ENCODE results near the gene COPG2. TPM values are rescaled to one million over a fixed set of nuclear protein-coding genes. Genes with fewer than 3 reads are reported as not detected.
A peak's percentile ranks its signal among the peaks of the same experiment; 100 is the strongest.
"Not testable (repeated sequence)": the region's sequence is repeated elsewhere in the genome, so short reads cannot be mapped to it uniquely, and the experiment has no call there.

Gene COPG2, protein sequence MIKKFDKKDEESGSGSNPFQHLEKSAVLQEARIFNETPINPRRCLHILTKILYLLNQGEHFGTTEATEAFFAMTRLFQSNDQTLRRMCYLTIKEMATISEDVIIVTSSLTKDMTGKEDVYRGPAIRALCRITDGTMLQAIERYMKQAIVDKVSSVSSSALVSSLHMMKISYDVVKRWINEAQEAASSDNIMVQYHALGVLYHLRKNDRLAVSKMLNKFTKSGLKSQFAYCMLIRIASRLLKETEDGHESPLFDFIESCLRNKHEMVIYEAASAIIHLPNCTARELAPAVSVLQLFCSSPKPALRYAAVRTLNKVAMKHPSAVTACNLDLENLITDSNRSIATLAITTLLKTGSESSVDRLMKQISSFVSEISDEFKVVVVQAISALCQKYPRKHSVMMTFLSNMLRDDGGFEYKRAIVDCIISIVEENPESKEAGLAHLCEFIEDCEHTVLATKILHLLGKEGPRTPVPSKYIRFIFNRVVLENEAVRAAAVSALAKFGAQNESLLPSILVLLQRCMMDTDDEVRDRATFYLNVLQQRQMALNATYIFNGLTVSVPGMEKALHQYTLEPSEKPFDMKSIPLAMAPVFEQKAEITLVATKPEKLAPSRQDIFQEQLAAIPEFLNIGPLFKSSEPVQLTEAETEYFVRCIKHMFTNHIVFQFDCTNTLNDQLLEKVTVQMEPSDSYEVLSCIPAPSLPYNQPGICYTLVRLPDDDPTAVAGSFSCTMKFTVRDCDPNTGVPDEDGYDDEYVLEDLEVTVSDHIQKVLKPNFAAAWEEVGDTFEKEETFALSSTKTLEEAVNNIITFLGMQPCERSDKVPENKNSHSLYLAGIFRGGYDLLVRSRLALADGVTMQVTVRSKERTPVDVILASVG
- polyA plus RNA-seq (ENCODE audit: insufficient read length) = 44.1 TPM

DNA sequence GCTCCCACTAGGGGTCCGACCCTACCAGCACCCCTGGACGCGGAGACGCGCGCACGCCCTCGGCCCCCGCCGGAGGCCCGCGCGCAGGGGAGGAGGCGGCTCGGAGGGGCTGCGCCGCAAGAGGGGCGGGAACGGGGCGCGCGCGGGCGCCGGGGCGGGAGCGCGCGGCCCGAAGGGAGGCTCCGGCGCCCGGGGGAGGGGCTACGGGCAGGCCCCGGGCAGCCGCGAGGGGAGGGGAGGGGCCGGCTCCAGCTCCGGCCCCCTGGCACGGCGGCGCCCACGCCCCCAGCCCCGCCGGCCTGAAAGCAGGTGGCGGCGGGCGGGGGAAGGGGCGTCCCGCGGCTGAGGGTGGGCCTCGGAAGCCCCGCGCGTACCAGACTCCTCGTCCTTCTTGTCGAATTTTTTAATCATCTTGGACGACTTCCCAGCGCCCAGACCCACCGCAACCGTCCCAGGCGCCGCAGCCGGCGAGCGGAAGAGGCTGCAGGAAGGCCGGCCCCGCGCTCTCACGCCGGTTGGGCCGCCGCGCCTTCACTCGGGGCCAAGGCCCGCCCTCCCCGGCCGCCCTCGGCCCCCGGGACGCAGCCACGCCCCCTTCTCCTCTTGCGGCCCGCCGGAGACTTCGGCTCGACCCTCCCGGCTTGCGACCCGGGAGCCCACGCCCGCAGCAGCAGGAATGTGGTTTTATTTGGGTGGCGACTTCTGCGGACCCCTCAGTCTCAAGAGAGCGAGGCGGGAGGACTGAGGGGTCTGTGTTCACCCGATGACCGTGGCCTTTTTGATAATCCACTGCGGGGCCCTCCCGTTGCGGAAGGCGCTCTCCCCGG, at the start of gene COPG2:
Gene COPG2 (minus strand): TSS at position 491 of the 827 bp plus-strand sequence. CDS start 80 bp downstream, at position 411.
- peak; percentile 60 for DNase-seq (ENCODE audit: low read depth)

DNA sequence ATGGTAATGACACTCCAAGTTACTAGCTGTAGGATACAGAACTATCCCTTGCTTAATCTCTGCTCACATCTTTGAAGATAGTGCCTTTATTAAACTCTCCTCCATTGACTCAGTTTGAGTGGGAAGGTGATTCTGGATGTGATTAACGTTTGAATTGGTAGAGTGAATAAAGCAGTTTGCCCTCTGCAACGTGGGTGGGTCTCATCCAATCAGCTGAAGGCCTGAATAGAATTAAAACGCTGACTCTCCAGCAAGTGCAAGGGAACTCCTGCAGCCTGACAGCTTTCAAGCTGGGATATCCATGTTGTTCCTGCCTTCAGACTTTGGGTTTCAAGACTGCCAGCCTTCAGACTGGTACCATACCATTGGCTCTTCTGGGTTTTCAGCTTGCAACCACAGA, 43.9 kb upstream of the COPG2 start:
- DNase-seq (ENCODE audit: low read depth) = no peak

DNA sequence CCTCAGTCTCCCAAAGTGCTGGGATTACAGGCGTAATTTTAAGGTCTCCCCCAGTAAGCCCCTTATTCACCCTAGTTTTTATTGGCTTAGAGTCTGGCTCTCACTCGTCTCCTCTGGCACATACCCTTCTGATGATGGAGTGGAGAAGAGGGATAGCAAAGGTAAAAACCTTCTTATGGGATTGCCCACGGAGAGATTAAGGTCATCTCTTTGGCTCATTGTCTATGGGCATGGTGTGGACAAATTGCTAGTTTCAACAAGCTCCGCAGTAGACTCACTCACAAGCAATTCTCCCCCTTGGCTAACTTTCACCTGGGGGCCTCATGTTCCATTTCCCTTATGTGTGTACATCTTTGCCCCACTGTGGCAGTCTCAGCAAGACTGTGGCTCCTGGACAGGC, 40.2 kb upstream of the COPG2 start:
- no peak for DNase-seq (ENCODE audit: low read depth)

DNA sequence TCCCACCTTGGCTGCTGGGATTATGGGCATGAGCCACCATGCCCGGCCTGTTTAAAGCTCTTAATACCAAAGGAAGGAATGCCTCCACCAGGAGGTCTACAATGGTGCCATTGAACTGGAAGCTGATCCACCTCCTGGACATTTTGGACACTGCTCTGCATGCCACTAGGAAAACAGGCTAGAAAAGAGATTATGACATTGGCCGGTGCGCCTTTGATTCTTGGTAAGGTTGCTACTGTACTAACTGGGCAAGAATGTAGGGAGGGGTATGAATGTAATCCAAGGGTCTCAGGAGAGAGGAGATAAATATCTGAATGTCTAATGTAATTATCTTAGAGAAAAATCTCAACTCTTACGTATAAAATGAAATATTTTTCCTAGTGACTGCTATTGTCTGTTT, 39.5 kb upstream of the COPG2 start:
- no peak for DNase-seq (ENCODE audit: low read depth)

DNA sequence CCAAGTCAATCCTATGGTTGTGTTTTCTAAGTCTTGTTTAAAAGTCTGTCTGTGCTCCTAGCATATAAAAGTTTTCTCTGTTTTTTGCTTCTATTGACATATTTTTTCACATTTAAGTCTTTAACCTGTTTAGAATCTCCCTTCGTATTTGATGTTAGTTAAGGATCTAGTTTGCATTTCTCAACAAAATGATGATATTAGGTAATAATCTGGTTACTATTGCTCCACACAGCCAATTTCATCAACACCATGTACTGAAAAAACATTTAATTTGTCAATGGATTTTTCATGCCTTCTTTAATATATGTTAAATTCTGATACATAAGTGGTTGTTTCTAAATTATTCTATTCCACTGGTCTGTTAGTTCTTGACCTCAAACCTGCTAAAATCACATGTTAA, 35.3 kb upstream of the COPG2 start:
- DNase-seq (ENCODE audit: low read depth) = no peak

DNA sequence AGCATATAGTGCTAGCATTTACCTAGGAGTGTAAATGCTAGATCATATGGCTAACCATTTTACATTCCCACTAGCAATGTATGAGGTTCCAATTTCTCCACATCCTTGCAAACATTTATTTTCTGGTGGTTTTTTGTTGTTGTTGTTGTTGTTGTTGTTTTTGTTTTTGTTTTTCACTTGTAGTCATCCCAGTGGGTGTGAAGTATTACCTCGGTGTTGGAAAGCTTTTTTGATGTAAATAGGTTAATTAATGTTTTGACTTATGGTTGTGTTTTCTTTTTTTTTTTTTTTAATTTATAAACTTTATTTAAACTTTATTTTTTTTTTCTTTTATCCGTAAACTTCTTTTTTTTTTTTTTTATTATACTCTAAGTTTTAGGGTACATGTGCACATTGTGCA, 33.1 kb upstream of the COPG2 start:
- no peak for DNase-seq (ENCODE audit: low read depth)

DNA sequence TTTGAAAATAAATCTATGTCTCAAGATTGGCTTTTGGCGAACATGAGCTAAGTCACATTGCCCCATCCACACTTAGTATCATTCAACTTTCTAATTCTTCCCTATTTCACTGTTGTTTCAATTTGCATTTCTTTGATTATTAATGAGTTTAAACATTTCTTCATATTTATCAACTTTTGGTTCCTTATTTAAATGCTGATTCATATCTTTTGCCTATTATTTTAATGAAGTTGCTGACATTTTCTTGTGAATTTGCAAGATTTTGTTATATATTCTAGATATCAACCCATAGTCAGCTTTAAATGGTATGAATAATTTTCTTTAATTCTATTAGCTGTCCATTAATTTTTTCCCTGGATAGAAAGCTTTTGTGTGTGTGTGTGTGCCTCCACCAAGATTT, 32.2 kb upstream of the COPG2 start:
- no peak for DNase-seq (ENCODE audit: low read depth)

DNA sequence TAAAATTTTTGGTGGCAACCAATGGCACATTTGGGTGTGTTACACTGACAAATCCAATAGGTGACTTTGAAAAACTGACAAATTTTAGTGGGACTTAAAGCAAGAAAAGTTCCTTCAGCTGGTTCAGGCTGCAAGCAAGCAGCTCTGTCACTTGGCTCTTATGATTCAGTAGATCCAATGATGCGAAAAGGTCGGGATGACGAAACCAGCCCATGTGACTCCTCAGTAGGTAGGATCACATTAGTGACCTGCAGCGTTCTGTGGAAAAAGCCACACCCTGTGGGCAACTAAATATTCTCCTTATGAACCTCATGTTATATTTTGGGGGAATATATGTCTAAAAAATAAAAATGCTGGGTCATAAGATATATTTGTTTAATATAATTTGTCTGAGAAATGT, 31.1 kb upstream of the COPG2 start:
- no peak for DNase-seq (ENCODE audit: low read depth)

DNA sequence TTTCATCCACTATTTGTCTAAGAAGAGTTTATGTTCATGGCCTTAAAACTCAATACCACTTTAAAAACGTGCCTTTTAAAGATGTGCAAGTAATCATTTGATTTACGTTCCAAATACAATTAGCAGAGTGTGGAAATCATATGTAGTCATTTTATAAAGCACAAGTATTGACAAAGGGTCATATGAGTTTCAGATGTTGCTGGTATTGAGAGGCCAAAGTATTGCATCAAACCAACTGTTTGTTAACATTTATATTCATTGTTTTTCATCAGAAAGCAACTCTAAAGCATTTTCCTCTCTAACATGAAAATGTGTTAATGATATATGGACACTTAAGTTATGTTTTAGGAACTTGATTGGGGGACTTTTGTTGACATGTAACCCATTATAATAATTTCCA, 29.3 kb upstream of the COPG2 start:
- no peak for DNase-seq (ENCODE audit: low read depth)

DNA sequence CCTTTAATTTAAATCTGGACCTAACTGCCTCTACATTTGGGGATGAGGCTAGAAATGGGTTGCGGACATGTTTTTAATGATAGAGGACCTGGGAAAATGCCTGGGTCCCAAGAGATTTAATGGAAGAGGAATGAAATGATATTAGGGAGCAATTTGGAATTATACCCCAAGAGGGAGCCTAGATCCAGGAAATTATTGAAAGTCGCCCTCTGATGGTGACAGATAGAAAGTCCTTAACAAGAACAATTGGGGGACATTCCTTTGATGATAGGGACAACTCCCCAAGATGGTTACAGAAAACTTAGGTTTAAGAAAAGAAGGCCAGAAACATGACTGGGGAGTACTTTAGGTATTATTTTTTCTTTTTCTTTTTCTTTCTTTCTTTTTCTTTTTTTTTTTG, 27.3 kb upstream of the COPG2 start:
- DNase-seq (ENCODE audit: low read depth) = no peak

DNA sequence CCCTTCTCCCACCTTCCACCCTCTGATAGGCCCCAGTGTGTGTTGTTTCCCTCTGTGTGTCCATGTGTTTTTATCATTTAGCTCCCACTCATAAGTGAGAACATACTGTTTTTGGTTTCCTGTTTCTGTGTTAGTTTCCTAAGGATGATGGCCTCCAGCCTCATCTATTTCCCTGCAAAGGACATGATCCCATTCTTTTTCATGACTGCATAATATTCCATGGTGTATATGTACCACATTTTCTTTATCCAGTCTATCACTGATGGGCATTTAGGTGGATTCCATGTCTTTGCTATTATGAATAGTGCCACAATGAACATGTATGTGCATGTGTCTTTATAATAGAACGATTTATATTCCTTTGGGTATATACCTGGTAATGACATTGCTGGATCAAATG, 23.8 kb upstream of the COPG2 start:
- not testable (repeated sequence) for DNase-seq (ENCODE audit: low read depth)

DNA sequence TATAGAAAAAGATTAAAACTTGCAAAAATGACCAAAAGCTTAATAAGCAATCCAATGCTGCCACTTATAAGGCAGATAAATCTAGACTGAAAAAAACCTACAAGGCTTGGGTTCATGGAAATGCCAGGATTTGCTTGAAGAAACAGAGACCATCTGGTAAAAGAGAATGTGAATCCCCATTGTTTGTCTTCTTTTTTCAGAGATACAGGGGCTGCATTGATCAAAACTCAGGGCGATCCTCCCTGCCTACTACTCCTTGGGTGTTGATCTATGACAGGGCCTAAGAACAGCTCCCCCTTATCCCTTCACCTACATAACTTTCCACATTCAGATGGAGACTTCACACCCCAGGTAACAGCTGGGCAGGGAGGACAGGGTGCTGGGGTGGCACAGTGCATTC, 21.1 kb upstream of the COPG2 start:
- no peak for DNase-seq (ENCODE audit: low read depth)

DNA sequence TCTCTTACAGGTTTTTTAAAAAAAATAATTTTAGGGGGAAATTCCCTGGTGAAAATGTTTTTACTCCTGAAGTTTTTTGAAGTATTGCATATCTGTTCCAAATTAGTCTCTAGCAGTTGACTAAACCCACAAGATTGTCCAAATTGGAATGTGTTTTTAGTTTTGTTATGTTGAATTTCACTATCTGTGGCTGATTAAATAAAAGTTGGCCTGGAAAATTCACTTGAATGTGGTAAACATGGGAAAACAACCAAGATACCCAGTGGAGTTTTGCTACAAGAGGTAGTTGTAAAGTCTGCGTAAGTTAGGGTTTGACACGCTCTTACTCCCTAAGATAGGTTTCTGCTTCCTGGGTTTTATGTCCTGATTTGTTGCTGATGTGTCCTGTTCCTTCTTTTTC, 14.5 kb upstream of the COPG2 start:
- no peak for DNase-seq (ENCODE audit: low read depth)

DNA sequence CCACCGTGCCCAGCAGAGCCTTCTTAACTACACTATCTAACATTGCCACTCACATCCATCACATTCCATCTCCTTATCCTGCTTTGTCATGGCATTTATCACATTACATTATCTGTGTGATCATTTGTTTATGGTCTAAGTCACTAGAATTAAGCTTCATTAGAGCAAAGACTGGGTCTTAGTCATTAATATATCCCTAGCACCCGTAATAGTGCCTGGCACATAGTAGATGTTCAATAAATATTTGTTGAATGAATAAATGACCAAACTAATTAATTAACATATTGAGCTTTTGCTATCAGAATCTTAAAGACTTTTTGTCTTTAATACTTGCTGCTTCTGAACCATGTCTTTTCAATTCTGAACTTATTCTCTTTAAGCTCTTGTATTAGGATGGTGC, 5.9 kb upstream of the COPG2 start:
- no peak for DNase-seq (ENCODE audit: low read depth)

DNA sequence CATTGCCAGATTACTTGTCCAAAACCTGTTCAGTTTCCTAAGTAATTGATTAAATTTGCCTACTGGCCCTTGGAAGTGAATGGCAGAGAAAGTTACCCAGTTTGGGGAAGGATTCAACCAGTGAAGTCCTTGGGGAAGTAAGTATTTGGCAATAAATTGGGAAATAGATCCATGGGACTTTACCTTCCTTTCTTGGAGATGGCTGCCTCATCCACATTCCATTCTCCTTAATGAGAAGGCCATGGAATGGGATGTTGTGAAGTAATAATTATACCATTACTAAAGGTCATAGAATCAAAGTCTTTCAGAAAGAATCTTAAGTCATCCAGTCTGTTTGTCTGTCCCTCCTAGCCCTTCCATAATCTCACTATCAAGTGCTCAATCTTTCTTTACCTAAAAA, 4.5 kb upstream of the COPG2 start:
- no peak for DNase-seq (ENCODE audit: low read depth)

DNA sequence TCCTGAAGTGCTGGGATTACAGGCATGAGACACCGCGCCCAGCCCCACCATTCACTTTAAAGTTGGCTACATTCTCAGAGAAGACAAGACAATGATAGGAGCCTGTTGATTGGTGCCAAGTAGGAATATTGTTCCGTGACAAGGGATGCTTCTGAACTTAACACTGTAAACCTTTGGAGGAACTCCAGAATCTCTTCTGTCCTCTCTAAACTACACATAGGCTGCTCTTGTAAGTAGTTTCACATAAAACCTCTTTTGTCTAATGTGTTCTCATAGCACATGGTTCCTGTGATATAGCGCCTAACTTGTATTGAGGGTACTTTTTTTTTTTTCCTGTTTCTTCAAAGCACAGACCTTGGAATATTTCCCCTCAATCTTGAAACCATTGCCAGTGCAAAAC, 3.6 kb upstream of the COPG2 start:
- DNase-seq (ENCODE audit: low read depth) = no peak

DNA sequence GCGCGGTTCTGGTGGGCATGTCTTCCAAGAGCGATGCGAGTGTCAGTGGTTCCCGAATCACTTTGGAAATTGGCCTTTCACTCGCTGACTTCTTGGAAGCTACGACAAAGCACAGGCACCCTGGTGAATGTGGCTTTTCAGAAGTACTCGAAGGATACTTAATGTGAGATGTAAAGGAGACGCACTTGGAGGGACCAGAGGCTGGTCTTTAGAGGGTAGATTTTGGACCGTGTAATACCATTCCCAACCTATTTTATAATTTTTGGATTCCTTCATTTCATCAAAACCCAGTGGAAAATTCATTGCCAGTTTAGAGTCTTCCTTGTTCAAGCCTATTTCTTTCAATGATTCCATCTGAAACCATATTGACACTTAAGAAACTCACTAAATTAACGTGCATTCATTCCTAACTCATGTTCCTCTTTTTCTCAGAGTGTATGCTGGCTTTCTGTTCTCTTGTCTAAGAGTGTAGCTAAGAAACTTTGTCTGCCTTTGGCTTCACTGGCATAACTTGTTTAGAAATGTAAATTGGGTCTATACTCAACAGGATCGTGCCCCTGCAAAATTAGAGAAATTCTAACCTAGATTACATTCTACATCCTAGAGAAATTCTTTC, 645 bp upstream of the COPG2 start:
- DNase-seq (ENCODE audit: low read depth) = no peak

DNA sequence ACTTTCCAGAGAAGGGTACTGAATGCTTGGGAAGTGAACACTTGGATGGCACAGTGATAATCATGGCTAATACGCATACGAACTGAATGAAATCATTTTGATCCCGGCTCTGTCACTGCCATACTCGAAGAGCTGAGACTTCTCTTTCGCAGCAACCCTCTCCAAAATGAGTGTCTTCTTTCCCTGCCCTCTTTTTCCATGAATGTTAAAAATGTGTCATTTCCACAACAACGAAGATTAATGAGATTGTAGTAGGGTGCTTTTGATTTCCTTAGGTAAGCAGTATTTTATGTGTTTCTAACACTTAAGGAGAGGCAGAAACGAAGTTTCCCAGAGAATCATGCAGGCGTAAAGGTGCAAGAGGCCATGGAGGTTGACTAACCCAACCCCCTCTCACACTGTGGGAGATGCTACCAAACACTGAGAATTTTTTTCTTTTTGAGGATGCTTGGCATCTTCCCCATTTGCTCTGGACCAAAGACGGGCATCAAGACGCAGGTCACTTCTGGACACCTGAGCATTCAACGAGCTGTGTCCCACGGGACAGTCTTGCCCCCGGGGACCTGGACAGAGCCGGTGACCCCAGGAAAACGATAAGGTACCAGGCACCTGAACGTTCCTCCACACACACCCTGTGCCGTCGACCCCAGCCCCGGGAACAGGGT, 823 bp downstream of the COPG2 start:
- DNase-seq (ENCODE audit: low read depth) = no peak

DNA sequence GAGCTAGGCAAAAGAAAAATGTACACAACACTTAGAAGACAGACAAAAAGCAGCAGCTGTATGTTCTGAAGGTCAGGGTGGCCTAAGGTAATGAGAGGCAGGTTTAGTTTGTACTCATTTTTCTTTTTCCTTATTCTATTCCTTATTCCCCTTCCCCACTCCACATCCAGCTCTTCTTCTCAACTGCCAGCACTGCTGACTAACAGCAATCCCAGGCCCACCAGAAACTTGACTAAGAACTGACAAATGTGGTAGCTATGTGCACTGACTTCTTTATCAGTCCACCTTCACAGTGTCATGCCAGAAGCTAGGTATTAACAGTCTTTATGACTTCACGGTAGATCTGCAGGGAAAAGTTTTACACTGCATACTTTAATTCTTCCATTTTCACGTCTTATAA, 6.1 kb downstream of the COPG2 start:
- no peak for DNase-seq (ENCODE audit: low read depth)

DNA sequence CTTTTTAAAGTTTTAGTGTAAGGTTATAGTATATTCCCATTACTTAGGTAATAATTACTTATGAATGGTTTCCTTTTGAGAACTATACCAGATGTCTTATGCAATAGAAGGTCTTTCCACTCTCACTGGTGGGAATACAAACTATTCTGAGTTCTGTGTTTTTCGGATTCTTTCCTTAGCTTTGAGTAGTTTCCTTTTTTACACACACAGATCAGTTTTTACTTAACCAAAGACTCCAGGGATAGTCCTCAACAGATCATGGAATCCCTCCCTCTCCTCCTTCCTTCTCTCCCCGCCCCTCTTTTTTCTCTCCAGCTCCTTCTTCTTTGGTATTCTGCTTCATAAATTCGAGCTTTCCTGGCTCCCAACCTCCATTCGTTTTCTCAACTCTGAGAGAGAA, 13.3 kb downstream of the COPG2 start:
- peak; percentile 40 for DNase-seq (ENCODE audit: low read depth)

DNA sequence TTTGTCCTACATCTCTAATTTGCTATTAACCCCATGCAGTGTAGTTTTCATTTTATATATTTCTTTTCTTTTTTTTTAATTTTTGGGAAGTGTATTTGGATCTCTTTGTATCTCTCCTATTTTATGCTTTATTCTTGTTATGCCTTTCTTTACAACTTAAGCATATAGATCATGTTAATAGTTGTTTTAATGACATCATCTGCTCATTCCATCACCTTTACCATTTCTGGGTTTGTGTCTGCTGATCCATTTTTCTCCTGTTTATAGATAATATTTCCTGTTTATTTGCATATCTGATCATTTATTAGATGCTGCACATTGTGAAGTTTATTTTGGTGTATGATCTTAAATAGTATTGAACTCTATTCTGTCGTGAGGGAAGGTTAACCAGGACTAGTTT, 13.7 kb downstream of the COPG2 start:
- DNase-seq (ENCODE audit: low read depth) = no peak
